ENCODE measurements around the gene SCLT1.

DNA sequence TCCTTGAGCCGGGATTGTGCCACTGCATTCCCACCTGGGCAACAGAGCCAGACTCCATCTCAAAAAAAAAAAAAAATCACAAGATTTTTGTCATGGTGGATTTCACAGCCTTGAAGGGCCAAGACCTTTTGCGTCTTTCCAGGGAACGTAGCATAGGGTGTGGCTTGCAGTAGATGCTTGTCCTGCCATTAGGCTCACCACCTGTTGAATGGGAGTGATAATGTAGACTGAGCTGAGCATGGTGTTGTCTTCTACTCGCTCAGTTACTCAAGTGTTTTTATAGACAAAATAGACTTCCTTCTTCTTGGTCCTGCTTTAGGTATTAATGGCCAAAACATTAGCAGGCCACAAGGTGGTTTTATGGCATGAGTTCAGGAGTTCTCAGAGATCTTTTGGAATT is 243.1 kb downstream of the SCLT1 start:
- TF ChIP-seq, protein P1, sequence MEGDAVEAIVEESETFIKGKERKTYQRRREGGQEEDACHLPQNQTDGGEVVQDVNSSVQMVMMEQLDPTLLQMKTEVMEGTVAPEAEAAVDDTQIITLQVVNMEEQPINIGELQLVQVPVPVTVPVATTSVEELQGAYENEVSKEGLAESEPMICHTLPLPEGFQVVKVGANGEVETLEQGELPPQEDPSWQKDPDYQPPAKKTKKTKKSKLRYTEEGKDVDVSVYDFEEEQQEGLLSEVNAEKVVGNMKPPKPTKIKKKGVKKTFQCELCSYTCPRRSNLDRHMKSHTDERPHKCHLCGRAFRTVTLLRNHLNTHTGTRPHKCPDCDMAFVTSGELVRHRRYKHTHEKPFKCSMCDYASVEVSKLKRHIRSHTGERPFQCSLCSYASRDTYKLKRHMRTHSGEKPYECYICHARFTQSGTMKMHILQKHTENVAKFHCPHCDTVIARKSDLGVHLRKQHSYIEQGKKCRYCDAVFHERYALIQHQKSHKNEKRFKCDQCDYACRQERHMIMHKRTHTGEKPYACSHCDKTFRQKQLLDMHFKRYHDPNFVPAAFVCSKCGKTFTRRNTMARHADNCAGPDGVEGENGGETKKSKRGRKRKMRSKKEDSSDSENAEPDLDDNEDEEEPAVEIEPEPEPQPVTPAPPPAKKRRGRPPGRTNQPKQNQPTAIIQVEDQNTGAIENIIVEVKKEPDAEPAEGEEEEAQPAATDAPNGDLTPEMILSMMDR (conservative IDR thresholded peaks at IDR 0.05), result no peak
- TF ChIP-seq EZH2 (IDR thresholded peaks at IDR 0.05; ENCODE audit: low read depth), result no peak

All from PC-9 (cell line).